NOMO-1 treated with dmso at 0.1 percent for 144 hours (cell line): ENCODE data around the gene KCNE1.
A peak's percentile ranks its signal among the peaks of the same experiment; 100 is the strongest.
"Not testable (repeated sequence)": the region's sequence is repeated elsewhere in the genome, so short reads cannot be mapped to it uniquely, and the experiment has no call there.

Experiments
- DNase-seq: peaks from one replicate; lab custom pipeline; 2025; ENCODE audit not compliant: unreplicated experiment; lab: John Stamatoyannopoulos, UW

Gene KCNE1

DNA sequence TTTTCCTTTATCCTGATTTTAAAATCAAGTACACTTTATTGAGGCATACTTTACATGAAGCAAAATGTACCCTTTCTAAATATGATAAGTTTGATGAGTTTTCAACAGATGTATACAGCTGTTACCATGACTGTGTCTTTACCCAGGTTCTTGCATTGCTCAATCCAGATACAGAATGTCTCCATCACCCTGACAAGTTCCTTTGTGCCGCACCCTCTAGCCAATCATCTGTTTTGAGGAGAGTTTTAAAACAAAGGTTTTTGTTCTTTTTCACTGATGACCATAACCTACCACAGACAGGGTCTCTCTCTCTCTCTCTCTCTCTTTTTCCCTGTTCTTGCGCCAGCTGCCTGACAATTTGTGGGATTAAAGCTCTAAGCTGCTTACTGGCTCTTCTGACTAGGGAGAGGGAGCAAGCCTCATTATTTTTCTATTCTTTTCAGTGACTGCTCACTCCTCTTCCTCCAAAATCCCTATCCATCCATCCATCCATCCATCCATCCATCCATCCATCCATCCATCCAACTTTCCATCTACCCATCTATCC is 1.2 kb upstream of the KCNE1 start:
- peak; percentile 35 for DNase-seq

DNA sequence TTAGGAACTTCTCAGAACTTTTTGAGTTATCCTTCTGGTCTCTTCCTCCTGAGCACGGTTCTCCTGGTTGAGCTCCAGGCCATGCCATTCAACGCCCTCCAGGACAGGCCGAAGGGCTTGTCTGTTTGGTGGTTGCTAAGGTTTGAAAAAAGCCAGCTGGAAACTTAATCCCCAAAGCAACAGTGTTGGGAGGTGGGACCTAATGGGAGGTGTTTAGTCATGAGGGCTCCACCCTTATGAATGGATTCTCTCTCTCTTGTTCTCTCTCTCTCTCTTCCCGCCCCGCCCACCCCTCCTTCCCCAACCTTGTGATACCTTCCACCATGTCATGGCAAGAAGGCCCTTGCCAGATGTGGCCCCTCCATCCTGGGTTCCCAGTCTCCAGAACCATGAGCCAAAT is 829 bp downstream of the KCNE1 start:
- DNase-seq: no peak

DNA sequence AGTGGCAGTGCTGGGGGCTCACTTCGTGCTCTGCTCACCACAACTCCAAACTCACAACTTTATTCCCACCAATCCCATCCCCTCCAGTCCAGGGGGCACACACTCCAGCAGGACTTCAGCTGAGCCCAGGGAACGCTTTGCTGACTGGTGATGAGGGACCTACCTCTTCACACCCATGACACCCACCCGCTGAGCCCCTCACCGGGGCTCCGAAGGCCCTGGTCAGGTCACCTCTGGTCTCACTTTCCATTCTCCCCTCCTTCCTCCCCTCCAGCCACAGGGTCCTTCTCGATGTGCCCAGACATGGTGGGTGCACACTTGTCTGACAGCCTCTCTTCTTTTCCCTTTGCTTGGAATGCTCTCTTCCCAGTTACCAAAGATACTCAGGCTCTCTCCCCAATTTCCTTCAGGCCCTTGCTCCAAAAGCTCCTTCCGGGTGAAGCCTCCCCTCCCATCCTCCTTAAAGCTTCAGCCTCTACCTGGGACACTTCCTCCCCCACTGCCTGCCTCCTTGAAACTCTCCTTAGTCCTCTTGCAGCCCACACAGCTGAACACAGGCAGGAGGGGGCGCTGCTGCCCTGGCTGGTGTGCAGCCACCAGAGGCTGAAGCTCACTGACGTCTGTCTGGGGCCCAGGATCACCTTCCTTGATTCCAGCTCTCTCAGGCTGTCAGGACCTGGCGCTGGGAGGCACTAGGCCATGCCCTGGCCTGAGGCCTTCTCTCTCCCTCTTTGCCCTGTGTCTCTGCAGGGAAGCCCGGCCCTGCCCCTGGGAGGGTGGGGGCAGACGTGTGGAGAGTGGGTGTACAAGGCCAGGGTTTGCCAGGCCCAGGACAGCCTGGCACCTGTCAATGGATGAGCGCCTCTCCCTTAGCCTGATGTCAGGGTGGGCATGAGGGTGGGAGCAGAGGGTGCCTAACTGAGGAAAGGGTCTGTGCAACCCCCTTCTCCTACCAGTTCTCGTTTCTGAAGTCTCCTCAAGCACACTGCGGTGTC is 1.6 kb downstream of the KCNE1 start:
- DNase-seq: peak; percentile 78

DNA sequence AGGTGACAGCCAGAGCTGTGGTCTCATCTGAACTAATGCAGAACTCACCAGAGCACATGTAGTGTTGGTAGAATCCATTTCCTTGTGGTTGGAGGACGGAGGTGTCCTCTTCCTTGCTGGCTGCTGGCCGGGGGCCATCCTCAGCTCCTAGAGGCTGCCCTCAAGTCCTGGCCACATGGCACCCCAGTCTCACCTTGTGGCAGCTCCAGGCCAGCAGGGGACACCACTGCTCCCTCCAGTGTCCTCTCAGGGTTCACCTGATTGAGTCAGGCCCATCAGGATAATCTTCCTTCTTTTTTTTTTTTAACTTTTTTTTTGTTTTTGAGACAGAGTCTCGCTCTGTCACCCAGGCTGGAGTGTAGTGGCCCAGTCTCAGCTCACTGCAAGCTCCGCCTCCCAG is 2.9 kb downstream of the KCNE1 start:
- no peak for DNase-seq

DNA sequence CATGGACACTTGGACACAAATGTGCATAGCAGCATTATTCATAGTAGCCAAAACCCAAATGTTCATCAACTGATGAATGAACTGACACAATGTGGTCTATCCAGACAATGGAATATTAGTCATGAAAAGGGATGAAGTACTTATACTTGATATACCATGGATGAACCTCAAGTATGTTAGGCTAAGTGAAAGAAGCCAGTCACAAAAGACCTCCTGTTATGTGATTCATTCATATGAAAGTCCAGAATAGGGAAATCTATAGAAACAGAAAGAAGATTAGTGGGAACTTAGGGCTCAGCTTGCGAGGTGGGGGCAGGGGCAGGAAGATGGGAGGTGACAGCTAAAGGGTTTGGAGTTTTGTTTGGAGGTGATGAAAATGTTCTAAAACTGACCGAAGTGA is 7.4 kb downstream of the KCNE1 start:
- DNase-seq: no peak

DNA sequence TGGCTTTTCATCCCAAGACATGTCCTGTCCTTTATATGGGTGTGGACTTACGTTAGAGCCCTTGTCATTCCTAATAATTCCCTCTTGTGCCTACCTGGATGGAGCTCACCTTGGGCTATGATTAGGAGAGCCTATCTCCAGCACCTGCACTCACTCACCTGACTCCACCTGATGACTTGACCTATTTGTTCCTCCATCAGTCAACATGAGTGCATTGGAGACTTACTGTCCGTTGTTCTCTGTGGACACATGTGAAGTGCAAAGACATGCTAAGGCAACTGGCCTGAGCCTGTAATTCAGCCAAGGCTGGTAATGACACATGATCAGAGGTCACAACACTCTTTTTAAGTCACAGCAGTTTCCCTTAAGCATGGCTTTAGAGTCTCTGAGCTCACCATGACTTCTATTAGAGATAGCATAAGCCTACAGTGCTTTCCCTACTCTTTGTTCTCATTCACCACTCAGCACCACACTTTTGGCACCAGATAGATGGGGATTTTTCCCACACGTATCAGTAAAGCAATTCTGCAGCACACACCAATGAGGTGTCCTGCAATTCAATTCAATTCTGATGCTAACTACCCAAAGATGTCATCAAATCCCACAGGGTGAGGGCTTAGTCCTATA is 9.4 kb downstream of the KCNE1 start:
- DNase-seq: no peak

DNA sequence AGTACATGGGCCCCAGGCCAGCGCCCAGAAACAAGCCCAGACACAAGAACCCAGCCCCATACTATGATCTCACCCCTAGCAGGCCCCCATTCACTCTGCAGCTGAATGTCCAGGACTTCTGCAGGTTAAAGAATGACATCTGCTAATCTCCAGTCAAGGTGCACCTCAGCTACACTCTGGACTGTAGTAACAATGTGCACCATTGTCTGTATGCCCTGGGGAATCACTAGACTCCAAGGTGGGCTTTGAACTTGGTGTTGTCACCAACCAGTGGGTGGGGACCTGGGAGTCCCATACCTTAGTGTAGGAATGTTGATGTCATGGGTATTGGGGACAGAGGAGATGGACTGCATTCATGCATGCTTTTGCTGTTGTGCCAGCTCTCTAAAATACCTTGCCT is 10.3 kb downstream of the KCNE1 start:
- no peak for DNase-seq

DNA sequence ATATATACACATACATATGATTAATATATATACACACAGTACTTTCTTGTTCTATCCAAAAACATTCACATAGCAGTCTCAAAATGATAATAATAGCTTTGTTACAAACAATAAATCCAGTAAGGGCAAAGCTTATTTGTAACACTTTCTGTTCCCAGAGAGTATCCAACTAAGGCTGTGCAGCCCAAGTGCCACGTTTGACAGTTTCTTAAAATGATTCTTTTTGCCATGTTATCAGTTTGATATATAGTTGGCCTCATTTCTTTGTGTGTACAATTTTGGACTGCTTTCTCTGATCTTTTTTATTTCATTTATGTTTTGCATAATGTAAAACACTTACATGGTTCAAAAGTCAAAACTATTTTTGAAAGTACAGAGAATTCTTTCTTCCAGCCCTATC is 11.8 kb downstream of the KCNE1 start:
- no peak for DNase-seq

DNA sequence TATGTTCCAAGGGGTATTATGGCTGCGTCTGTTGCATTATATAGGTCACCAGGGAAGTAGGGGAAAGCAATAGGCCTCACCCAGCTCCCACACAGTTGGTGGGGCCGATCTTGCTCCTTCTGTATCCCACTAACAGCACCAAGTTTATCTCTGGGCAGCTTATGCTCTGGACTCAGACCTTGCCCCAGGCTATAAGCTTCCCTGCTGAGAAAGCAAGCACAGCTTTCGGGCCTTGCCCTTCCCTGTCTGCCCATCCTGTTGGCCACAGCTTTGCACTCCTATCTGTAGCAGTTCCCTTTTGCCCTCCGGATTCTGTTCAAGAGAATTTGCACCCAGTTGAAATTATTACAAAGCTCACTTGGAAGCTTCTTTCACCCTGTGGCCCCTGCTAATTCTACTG is 12.9 kb downstream of the KCNE1 start:
- no peak for DNase-seq

DNA sequence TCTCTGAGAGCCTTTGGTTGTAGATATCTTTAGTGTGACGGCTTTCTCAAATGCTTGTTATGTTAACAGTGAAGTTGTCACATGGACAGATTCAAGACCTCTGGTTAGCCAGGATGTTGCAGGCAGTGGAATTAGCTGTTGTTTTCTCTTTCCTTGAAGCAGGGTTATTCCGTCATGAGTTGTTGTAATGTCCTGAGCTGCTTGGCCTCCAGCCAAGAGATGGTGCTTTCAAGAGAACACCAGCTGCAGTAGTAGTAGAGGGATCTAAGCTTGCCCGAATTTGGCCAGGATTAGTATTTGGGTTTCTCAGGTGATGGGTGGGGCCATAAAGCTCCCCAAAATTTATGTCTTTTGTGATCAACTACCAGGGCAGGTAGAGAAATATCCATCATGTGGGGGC is 13.4 kb downstream of the KCNE1 start:
- DNase-seq: no peak

DNA sequence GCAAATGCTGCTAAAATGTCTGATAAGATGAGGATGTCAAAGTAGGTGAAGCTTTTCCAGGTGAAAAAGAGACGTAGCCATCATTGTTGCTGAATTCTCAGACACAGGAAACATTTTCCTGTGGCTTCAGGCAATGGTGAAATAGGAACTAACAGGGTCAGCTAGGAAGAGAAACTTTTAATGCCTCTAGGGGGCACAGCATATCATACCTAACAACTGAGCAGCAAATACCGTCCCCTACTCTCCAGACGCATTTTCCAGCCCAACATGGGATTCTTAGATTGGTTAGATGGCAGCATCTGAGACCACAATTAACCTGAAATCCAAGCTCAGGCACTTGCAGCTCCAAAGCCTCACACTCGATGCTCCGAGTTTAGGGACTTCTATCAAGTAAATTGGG is 28.2 kb downstream of the KCNE1 start:
- not testable (repeated sequence) for DNase-seq

DNA sequence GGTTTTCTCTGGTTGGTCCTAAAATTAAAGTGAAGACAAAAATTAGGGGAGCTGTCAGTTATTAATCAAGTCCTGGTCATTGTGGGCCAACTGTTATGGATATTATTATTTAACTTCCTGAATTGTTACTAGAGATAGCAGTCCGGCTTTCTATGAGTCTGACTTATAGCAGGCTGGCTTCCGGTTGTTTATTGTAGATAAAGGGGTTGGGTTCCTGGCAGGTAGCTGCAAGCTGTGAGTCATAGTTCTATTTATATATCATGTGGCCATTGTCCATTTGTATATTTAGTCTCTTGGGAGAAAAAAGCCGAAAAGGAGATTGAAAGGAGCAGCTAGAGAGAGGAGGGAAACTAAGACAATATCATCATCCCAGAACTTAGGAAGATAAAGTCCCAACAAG is 28.6 kb downstream of the KCNE1 start:
- not testable (repeated sequence) for DNase-seq

DNA sequence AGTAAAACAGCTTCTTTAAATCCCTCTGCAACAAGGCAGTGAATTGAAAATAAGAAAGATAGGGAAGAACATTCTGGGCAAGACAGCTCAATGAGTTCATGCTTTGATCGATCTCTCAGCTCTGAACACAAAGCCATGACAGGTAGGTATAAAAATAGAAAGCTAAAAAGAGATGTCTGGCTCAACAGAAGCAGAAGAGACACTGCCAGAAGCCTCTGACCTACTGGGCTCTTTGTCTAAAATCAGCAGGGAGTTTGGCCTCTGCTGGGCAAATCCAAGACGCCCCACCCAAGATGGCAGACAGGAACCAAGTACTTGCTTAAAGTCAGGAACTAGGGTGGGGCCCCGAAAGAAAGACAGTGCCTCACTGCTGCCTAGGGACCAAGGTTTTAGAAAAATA is 44.7 kb downstream of the KCNE1 start:
- not testable (repeated sequence) for DNase-seq

DNA sequence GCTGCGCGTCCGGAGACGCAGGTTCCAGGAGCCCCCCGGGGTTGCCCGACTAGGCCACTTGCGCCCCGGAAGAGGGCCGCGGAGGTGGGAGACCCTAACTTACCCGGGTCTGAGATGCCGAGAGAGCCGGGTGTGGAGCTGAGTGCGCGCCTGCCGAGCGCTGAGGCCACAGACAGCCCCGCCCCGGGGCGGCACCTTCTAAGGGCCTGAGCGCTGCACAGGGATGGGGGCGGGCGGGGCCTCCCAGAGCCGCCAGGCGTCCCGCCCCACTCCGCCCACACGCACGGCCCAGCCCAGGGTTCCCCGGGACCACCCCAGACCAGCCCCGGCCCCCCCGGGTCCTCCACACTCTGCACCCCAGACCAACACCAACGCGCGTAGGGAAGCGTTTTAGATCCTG is 52.6 kb downstream of the KCNE1 start:
- not testable (repeated sequence) for DNase-seq

DNA sequence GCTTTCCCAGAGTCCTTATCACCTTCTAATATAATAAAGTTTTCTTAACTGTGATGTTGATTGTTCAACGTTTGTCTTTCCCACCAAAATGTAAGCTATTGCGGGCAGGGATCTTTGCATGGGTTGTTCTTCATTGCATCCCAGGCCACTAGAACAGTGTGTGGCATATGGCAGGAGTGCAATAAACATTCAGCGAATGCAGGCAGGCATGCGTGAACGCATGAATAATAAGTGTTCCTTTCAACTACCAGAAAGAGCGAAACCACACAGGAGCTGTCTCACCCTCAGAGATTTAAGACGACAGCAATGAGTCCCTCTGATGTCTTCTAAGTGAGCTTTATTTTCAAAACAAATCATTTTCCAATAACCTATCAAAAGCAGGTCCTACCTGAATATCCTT is 53.7 kb downstream of the KCNE1 start:
- not testable (repeated sequence) for DNase-seq

DNA sequence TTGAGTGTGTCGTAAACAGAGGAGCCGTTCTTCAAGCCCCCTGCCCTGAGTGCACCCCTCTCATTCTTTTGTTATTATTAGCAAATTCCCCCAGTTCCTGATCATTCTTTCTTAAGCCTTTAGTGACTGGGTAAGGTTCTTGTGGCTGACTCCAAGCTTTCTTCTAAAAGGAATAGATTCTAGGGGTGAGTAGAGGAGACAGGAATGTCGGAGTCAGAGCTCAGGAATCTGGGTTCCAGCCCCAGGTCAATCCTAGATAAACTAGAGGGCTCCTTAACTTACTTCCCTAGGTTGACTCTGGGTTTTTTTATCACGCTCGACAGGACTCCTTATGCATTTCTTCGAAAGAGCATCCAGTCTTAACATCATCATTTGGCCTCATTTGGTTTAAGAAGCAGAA is 55.8 kb downstream of the KCNE1 start:
- not testable (repeated sequence) for DNase-seq

DNA sequence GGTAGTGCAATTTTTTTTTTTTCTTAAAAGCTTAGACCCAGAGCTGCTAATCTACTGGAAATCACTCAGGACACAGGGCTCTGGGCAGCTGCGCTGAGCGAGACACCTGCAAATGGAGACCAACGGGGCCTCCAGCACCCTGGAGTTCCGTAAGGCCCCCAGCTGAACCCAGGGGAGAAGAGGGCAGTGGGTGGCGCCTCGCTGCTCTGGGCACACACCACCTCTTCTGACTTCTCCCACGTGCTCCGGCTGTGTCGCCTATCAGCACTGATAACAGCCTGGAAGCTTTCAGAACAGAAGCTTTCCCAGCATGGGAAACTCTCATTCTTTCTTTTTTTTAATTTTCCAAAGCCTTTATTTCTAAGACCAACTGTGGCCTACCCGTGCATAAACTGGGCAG is 56.4 kb downstream of the KCNE1 start:
- DNase-seq: not testable (repeated sequence)

DNA sequence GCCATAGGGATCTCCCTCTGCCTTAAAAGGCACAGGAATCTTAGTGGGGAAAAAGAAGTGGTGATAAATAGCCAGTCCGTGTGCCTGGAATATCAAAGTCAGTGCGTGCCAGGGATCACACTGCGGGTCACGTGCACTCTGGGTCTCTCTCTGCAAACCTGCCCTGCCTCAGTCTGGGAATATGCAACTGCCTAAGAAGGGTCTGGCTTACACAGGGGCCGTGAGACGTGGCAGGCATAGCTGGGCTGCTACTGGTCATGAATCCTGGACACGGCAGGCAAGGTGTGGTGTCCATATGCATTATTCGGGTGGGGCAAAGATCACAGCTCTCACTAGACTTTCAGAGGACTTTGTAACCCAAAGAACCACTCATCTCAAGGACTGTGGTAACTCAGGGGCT is 65.0 kb downstream of the KCNE1 start:
- not testable (repeated sequence) for DNase-seq

DNA sequence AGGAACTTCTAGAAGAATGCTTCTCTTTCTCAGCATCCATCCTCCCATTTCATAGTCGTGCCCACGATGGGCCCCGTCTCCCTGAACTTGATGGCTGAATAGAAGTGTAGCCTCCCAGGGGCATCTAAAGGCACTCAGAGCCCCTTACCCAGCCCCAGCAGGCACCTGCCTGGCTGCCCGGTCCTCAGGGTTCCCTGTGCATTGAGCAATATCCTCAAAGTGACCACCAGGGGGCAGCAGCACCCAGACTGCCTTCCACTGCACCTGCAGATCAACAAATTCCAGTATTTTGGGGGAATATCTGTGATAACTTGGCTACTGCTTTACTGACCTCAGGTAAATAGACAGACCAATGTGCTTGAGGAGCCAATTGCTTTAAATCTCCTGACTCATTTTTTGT is 68.5 kb downstream of the KCNE1 start:
- not testable (repeated sequence) for DNase-seq

DNA sequence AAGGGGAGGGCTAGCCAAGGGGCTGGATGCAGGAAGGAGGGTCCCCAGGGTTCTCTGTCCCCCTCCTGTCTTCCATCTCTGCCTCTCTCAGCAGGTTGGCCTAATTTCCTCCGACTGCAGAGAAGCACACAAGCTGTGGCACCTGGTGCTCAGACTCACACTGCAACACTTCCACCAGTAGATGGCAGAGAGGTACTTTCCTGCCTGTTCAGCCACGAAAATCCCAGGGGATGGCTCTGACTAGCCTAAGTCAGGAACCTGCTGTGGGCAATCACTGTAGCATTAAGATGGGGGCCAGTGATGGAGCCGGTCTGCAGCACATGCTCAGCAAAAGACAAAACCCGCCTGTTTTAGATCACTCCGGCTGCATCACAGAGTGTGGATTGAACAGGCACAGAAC is 82.3 kb downstream of the KCNE1 start:
- not testable (repeated sequence) for DNase-seq

DNA sequence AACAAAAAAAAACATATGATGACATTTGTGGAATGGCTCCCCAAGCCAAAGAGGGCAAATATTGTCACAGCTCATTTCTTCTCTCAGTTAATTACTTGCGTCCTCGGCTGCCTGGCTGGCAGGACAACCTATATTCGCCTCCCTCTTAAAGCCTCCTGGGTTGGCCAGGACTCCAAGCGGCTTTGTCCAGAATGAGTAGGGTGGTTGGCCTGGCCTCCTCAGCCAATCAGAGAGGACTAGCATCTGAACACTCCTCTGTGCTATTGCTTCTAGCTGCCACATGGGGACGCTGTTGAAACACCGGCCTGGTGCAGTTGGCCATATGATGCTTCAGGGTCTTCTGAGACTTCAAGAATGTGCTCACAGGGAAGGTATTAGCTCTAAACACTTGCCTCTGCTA is 83.6 kb downstream of the KCNE1 start:
- not testable (repeated sequence) for DNase-seq

DNA sequence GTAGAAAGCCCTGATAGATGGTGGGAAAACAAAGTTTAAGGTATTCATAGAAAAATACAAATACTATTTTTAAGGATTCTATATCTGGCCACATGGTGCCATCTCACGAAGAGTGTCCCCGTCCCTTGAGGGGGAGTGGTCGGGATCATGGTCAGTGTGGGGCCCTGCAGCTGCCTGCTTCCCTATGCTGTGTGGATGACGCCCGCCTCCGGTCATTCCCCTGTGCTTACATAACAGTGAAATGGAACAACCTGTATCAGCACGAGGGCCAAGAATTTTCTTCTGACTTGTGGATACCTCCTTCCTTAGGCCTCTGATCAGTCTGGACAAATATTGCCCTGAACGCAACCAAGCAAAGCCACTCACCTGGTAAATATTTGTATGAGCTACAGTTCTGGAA is 84.7 kb downstream of the KCNE1 start:
- DNase-seq: not testable (repeated sequence)
